Stimulated activated CD8-positive, alpha-beta memory T cell treated with anti-CD3 and anti-CD28 coated beads, Interleukin-15, amount 100 ng/mL, for 4 hours (primary cell): ENCODE data around the gene HOXD1.

Experiments used
- DNase-seq, 2 donors: peaks; one replicate each; pipeline ENCODE4 v3.0.0-alpha.2; 2020; ENCODE audit warnings: low read depth in 2 of 2

HOXD1 gene

DNA sequence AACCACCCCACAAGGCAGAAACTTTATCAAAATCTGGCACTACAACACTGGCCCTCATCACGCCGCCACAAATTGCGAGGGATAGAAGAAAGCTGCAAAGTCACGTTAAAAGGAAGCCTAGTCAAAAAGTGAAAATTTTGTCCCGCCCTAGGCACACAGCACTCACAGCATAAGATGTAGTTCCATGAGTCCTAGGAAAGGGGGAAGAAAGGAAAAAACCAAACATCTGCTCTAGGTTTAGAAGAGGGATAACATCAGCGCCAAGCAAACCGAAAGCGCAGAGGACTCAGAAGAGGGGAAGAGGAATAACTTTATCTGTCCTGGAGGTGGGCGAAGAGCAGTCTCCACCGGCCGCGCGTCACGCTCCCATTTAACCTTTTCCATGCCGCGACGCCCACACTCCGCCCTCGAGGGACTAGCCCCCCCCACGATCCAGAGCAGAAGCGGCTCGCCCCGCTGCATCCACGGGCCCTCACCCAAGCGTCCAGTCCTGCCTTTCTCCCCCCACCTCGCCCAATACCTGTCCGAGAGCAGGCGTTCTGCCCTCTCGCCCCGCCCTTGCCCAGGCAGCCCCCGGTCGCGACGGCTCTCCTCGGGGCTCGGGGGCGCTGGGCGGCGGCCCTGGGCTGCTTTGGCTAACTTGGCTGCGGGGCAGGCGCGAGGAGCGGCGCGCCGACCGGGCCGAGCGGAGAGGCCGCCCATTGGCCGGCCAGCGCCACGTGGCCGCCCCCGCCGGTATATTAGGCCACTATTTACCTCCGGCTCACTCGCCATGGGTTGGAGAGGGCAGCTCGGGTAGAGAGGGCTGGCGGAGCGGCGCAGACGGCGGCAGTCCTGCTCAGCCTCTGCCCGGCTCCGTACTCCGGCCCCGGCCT lies at the start of gene HOXD1:
HOXD1 (plus strand) TSS at position 770 of the 875 bp plus-strand sequence. CDS start 134 bp downstream, outside the sequence.
- no peak for DNase-seq

DNA sequence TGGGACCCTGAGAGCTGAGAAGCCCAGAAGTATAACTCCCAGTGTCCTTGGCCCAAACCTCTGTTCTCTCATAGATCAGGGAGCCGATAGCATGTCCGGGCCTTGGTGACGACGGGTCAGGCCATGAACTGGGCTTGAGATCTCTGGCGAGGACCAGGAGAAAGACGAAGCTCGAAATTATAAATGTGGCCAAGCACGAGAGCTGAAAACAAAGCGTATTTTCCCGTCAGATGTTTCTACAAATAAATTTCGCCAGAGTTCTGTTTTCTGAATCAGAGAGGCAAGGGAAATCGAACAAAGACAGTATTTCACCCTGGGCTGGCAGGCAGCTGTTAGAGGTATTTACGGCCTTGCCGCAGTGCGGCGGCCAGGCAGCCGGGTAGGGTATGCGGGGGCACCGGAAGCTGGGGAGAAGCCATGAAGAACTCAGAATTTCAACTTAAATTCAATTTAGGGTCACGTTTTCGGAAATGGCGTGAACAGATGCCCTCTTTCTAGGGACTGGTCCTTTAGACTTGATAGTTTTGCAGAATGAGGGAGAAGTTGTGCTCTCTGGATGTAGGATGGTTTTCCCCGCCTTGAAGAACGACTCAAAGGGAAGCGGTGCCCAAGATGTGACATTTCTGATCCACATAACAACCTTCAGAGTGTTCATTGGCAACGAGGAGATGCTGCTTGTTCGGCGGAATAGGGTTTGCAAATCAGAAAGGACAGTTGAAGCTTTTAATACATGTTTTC lies 49.4 kb upstream of the HOXD1 start:
- DNase-seq = no peak

DNA sequence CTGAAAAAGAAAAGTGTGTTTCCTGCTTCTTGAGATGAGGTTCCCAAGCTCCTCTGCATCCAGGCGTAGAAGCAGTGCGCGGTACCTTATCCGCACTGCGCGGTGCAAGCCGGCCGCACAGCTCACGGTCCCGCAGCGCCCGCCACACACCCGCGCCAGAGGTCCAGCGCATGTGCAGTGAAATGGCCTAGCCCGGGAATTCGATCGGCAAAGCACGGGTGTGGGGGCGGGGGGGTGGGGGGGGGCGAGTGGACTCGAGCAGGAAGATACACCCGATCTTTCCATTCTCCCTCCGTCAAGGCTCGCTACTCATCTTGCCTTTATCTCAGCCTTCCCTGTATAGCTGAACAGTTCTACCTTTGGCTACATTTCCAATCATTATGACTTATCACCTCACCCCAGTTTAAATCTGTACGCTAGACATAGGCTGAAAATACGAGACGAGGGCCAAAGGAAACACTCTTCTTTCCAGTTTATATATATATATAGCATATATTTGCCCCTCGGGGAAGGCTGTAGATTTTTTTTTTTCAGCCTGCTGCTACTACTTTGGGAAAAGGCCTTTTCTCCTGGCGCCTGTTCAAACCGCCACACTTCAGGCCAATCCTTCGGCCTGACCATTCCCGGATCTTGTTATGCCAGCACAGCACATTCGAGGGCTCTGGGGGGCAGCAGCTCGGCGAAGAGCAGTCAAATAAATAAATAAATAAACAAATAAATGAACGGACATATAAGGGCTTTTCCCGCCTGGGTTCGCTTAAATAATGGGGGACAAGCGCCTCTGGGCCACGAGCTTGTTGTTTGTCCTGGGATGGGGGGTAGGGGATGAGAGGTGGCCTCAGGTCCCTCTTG lies 48.6 kb upstream of the HOXD1 start:
- no peak for DNase-seq

DNA sequence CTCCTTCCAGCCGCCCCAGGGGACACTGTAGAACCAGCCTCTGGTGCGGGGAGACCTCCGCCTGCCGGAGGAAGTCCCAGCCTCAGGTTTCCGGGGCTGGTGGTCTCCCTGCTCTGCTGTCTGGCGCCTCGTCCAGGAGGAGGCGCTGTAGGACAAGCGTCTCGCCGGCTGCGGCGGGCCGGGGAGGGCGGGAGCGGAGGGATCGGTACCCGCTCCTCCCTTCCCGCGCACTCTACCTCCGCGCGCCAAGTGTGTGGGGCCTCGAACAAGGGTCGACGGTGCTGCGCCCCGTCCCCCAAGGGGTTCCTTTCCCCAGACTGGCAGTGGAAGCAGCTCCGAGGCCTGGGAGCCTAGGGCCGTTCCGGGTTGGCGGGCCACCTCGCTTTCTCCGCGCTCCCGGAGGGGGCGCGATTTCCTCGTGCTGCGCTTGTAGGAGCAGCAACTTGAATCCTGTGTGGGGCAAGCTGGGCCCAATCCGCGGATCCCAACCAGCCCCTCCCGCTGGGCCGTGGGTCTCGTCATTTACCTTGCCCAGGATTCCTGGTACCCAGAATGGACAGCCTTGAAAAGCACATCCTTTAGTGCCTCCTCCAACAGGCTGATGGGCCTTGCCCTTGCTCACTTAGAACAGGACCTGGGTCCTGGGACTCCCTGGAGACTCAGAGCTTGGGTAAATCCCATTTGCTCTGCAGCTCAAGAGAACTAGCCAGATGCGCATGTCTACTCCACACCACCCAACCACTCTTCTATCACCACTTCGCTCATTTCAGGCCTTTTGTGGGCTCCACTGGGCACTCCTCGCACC lies 47.8 kb upstream of the HOXD1 start:
- peak in 1 of 2 donors; percentile 18 for DNase-seq

DNA sequence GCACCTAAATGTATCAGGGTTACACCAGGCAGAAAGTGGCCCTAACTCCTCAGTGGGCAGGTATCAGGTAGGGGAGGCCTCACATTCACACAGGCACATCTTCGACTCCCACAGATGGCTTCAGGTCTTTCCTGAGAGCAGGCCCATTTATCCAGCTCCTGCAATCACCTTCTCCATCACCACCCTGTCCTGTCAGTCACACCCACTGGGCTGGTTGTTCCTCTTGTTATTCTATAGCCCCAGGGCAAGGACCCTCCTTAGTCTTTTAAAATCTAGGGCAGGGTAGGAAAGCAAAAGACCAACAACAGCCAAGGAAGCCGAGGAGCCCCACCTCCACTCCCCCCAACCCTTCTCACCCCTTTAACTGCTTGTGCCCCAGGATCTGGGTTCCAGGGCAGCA lies 46.2 kb upstream of the HOXD1 start:
- no peak for DNase-seq

DNA sequence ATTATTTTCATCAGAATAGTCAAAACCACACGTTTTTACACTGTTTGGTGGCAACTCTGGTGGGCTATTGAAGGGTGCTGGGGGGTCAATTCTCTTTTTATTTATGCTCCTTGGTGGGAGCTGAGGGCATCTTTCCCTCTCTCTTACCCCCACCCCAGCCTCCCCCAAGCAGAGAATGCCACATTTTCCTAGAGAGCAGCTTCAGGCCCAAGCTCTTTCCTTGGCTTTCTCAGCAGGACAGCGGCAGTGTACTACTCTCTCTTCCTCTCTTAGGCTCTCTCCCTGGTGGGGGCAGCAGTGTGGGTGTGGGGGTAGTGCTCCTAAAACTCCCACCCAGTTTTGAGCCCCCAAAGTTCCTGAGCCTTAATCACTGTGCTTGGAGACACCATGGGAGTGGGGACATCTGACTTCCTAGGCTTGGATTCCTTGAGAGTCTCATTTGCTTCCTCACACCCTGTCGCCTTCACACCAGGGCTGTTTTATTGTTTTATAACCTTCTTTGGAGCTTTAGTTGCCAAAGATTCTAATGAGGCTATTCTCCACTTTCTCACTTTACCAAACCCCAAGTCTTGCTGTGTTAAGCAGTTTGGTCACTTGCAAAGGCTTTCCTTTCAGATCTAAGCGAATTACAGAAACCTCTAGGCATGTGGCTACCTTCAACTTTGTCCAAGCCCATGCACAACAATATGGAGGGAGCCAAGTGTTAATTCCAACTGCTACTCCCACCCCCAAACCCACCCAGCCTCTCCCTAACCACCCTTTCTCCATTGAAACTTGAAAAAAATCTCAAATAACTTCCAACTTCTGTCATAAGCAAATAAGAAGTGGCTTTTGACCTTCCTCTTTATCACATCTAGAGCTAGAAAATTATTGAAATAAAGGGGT lies 43.1 kb upstream of the HOXD1 start:
- no peak for DNase-seq

DNA sequence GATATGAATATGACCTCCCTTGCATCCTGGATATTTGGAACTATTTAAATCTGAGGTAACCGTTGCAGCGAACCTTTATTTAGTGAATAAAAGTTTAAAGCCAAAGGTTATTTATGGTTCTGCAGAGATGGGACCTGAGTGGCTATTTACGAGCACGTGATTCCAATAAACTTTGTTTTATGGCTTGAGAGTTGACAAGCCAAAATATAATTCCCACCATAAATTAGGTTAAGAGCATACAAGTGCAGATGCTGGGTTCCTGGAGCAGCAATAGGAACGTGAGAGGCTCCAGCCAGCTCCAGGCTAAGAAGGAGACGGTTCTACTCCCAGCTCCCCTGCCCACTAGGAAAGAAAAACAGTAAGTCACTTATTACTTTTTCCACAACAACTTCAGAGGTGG lies 42.4 kb upstream of the HOXD1 start:
- DNase-seq = no peak

DNA sequence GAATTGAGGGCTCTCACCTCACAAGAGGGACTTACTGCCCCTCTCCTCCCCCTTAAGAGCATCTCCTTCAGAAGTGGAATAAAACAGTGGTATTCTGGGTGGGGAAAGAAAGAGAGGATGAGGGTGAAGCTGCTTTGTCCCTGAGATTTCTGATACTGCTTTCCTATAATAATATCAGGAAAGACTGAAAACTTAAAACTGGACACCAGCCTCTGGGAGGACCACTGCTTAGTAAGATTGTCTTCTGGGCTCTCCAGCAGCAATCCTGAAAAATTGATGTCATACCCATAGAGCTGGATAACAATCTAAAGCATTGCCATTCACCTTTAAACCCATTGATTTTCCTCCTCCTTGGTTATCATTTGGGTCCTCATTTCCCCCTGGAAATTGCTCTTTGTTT lies 41.8 kb upstream of the HOXD1 start:
- DNase-seq = no peak

DNA sequence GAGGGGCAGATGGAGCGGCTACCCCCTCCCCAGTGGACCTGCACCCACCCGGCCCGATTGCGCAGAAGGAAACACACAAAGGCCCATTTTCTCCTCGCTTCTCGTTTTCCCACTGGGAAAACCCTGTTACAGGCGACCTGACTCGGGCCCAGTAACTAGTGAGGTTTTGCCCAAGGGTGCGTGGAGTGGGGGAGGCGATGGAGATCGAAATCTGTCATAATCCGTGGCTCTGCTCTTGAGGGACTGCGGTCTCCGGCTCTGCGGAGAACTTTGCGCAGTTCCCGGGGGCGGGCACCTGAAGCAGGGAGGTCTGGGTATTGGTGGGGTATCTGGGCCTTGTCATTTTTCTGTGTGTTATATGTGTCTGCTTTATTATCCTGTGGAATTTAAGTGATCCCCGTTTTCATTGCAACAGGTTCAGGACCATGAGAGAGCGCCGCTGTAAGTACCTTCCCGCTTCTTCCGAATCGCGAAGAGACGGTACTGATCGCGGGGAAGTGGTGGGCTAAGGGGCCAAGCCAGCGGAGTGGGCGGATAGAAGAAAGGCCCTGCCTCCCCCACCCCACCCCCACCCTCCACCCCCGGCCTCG lies 41.2 kb upstream of the HOXD1 start:
- no peak for DNase-seq

DNA sequence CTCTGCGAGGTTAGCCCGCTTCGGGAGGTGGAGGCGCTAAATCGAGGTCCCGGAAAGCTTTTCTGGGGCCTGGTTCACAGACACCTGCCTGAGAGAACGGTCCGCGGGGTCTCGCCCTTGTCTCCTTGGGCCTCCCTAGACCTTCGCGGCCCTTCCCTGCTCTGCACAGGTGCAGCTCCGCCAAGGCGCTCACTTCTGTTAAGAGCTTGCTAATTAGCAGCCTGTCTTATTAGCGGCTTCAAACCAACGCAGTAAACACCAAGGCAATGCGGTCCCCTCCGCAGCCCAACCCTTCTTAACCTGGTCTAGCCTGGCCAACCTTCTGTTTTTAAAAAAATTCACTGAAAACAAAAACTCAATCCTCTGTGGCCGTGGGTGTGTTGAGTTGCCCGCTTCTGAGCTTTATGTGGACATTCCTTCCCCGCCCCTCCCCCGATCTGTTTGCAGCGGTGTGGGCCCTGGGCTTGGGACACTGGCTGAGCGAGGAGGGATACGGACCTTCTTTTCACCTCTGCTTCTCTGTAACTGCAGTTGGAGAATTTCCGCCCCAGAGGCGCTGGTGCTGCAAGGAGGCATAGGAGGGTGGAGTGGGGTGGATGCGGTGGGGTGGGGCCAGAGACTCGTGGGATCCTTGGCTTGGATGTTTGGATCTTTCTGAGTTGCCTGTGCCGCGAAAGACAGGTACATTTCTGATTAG lies 40.5 kb upstream of the HOXD1 start:
- DNase-seq = no peak

DNA sequence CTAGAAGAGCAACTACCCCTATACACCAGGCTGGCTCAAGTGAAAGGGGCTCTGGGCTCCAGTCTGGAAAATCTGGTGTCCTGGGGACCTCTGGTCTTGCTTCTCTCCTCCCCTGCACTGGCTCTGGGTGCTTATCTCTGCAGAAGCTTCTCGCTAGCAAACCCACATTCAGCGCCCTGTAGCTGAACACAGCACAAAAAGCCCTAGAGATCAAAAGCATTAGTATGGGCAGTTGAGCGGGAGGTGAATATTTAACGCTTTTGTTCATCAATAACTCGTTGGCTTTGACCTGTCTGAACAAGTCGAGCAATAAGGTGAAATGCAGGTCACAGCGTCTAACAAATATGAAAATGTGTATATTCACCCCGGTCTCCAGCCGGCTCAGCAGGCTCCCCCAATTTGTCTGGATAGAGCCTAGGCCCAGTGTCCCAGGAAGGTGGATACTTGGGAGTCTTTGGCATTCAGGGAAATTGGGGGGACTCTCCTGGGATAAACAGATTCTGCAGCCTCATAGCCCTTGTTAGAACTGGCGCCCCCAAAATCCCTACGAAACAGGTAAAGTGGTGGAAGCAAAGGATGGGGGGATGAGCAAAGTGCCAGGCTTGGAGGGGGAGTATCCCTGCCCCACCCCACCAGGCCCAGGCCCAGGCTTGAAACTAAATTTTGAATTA lies 39.6 kb upstream of the HOXD1 start:
- no peak for DNase-seq

DNA sequence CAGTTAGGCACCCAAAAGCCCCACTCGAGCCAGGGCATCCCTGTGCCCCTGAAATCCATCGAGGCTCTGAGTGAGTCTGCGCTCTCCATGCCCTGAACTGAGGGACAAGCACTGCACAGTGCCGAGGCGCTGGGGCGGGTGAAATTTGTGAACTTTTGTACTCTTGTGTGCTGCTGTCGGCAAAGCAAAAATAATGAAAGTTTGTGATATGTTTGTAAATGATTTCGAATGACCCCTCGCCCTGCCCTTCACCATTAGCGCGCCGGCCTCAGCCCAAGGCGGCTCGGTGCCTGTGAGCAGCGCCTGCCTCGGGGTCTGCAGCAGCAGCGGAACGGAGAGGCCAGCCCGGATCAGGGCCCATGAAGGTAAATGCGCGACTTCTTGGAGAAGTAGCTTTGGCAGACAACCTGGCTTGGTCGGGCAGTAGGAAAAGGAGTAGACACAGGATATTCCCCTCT lies 39.0 kb upstream of the HOXD1 start:
- no peak for DNase-seq

DNA sequence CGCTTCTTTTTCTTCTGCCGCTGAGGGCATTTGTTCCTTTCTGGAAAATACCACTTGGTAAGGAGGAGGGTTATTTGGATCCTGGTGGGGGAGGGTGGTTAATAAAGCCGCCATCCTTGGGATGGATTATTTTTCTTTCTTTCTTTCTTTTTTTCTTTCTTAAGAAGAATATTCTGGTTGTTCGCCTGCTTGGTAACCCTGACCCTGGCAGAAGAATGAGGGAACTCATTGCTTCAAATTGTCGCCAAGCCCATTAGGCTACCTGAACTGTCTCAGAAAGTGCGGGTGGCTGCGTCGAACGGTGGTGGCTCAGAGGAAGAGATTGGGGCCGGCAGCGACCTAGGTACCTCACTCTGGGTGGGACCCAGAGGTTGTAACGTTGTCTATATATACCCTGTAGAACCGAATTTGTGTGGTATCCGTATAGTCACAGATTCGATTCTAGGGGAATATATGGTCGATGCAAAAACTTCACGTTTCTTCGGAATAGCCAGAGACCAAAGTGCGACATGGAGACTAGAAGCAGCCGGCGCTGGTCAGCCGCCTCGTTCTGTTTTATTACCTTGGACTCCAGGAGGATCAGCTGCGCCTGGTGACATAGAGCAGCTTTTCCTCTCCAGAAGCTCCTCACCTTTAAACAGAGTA lies 38.4 kb upstream of the HOXD1 start:
- no peak for DNase-seq

DNA sequence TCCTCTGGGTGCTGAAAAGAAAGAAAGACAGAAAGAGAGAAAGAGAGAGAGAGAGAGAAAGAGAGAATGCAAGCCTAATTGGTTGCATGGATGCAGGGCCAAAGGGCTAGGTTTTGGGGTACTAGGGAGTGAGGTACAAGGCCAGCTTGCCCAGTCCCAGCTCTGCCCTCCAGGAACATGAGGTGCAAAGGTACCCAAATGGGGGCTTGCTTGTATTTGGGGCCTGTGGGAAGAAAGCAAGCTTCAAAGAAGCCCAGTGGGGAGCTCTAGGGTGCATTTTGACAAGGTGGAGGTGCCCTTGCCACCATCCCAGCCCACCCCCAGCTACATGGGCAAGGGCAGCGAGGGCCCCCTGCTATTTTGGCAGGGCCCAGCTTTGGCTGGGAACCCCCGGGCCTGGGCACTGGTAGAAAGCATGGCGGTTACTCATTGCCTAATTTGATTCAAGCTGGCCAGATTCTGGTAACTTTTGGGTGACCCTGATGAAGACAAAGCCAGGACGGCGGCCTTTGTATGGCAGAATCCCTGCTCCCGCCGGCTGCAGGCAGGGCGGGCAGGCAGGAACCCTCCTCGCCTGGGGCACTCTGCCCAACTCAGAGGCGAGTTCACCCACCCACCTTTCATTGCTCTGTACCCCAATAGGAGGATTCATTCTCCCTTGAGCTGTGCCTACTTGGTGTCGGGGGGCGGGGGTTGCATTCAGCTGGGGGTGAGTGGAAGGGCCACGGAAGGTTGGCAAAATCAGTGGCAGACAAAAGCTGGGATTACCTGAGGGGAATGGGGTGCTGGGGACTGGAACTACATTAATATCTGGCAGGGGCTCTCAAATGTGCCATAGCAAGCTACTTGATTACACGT lies 37.7 kb upstream of the HOXD1 start:
- DNase-seq = no peak

DNA sequence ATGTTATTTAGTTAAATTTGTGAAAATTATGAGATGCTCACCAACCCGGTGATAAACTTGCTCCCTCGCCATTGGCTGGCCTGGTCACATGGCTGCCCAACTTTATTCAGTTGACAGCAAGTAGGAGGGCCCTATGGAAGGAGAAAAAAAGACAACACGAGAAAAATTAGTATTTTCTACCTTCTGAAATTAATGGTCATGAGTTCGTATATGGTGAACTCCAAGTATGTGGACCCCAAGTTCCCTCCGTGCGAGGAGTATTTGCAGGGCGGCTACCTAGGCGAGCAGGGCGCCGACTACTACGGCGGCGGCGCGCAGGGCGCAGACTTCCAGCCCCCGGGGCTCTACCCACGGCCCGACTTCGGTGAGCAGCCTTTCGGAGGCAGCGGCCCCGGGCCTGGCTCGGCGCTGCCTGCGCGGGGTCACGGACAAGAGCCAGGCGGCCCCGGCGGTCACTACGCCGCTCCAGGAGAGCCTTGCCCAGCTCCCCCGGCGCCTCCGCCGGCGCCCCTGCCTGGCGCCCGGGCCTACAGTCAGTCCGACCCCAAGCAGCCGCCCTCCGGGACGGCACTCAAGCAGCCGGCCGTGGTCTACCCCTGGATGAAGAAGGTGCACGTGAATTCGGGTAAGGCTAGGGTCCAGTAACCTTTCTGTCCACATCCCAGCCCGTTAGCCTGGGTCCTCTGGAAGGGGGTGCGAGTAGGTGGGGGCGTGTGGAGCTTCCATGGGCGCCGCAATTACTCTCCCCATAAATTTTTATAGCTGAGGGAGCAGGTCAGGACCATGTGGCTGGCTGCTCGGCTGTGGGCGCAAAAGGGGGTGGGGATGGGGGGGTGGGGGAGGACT lies 36.8 kb upstream of the HOXD1 start, which contains the start of gene HOXD4:
HOXD4 (plus strand) TSS at position 109 of the 846 bp plus-strand sequence; CDS start at position 193, 84 bp downstream.
- DNase-seq = no peak
